PC-9 (cell line): ENCODE measurements around the gene PDE4B. TPM values are rescaled to one million over a fixed set of nuclear protein-coding genes. Genes with fewer than 3 reads are reported as not detected.

Experiments used
- BruUV-seq: library from RNA; stranded (reverse); fragments of 400-500 nt; replicated peaks from 2 replicates; lab custom pipeline; 2021; lab: Mats Ljungman, UMichigan
- CTCF ChIA-PET: fragments of 300-600 bp; sonication (Branson Sonifier 250); formaldehyde crosslinking; loops from one replicate; lab custom pipeline; 2022; ENCODE audit warnings: antibody characterized with exemption; lab: Charles Lee
- POLR2A ChIA-PET: fragments of 300-600 bp; sonication (Branson Sonifier 250); formaldehyde crosslinking; loops from one replicate; lab custom pipeline; 2022; ENCODE audit warnings: antibody characterized with exemption; ENCODE audit not compliant: unreplicated experiment; lab: Charles Lee
- DNase-seq, 2 experiments: peaks; one replicate each; pipeline versions ENCODE4 v3.0.0 to v3.0.0-alpha.2; 2015 to 2022; ENCODE audit warnings: mixed read lengths in 1 of 2
- H2AFZ ChIP-seq: fragments of 200-600 bp; sonication (generic); 2 replicates; pipeline ENCODE4 v1.8.1; 2017; ENCODE audit warnings: antibody characterized with exemption
- H3F3A ChIP-seq: fragments of 200-600 bp; sonication (generic); 2 replicates; pipeline ENCODE4 v1.8.1; 2017; ENCODE audit warnings: antibody characterized with exemption, mild to moderate bottlenecking, low read depth; ENCODE audit not compliant: insufficient read depth
- H3K27ac ChIP-seq: fragments of 200-600 bp; sonication (generic); 2 replicates; pipeline ENCODE4 v1.6.1; 2016; ENCODE audit warnings: mixed run types
- H3K27me3 ChIP-seq: fragments of 200-600 bp; sonication (generic); 2 replicates; pipeline ENCODE4 v1.6.1; 2016; ENCODE audit warnings: low read depth, mixed run types; ENCODE audit not compliant: insufficient read depth
- H3K36me3 ChIP-seq: fragments of 200-600 bp; sonication (generic); 2 replicates; pipeline ENCODE4 v1.6.1; 2016; ENCODE audit warnings: low read depth, mixed run types
- H3K4me1 ChIP-seq: fragments of 200-600 bp; sonication (generic); replicated peaks from 2 replicates; pipeline ENCODE4 v1.6.1; 2016; ENCODE audit warnings: mixed run types; ENCODE audit not compliant: insufficient read depth
- H3K4me2 ChIP-seq: fragments of 200-600 bp; sonication (generic); 2 replicates; pipeline ENCODE4 v1.6.1; 2017; ENCODE audit warnings: mixed run types
- H3K4me3 ChIP-seq: fragments of 200-600 bp; sonication (generic); 2 replicates; pipeline ENCODE4 v1.6.1; 2016; ENCODE audit warnings: mixed run types
- H3K79me2 ChIP-seq: fragments of 200-600 bp; sonication (generic); 2 replicates; pipeline ENCODE4 v1.6.1; 2017; ENCODE audit warnings: low read depth, mixed run types
- H3K9me2 ChIP-seq: fragments of 200-600 bp; sonication (generic); 2 replicates; pipeline ENCODE4 v1.8.1; 2017; ENCODE audit warnings: mild to moderate bottlenecking; ENCODE audit not compliant: insufficient read depth
- H3K9me3 ChIP-seq: fragments of 200-600 bp; sonication (generic); 2 replicates; pipeline ENCODE4 v1.8.1; 2016; ENCODE audit warnings: low read depth; ENCODE audit not compliant: insufficient read depth
- H4K20me1 ChIP-seq: fragments of 200-600 bp; sonication (generic); 2 replicates; pipeline ENCODE4 v1.8.1; 2017; ENCODE audit not compliant: insufficient read depth
- EZH2 ChIP-seq: fragments of 200-600 bp; sonication (generic); IDR thresholded peaks from 2 replicates; pipeline ENCODE4 v1.8.0; 2017; ENCODE audit warnings: antibody characterized with exemption, low read depth
- intact Hi-C: fragments of 100-400 bp; cut with micrococcal nuclease; formaldehyde crosslinking; loops from one replicate; pipeline ENCODE4 v1.10.0; 2022; ENCODE audit not compliant: unreplicated experiment
- total RNA-seq: library from RNA; stranded (reverse); gene quantifications from 2 replicates; pipeline ENCODE4 v1.2.3, GENCODE V29; 2021
- TF ChIP-seq, protein P1 (sequence below): fragments of 200-600 bp; sonication (generic); conservative IDR thresholded peaks from 2 replicates; pipeline ENCODE4 v1.6.1; 2017; ENCODE audit warnings: mixed run types, antibody characterized with exemption, mild to moderate bottlenecking, moderate library complexity

PDE4B gene
- total RNA-seq, 1 experiment from 2014 or later: 1.3 TPM

DNA sequence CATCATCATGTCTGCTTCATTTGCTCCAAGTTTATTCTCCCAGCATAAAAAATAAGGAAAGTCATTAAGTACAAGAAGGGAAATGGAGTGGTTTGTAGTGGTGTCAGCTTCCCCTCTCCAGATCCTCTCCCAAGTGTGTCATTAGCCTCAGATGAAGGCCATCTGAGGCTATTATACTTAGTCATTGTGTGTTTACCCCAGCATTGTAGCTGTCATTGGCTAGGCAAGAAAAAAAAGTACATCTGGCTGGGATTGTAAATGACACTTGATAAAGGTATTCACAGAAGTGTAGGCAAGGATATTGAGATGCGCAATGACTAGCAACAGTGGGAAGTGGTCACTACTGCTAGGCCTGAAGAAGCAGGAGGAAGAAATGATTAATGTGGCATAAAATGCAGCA is 424.3 kb downstream of the PDE4B start:
- no peak overlapping the region for H3K4me3 ChIP-seq
- no peaks in the 10 kb centered on the region for H3K9me2 ChIP-seq

DNA sequence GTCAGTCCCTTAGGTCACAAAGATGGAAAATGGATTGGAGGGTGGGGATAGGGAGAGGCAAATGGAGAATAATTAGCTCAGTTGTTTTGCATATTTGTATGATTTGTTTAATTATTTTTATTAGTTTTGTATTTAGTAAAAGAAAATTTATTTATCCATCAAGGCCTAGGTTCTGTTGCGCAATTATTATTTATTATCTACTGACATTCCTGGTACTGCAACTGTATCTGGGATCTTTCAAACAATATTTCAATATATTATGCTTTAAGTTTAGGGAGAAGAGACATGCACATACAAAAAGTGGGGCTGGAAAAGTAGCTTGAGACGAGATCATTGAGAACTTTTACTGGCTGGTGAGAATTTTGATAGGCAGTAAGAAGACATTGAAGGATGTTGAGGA is 424.9 kb downstream of the PDE4B start:
- TF ChIP-seq, protein P1, sequence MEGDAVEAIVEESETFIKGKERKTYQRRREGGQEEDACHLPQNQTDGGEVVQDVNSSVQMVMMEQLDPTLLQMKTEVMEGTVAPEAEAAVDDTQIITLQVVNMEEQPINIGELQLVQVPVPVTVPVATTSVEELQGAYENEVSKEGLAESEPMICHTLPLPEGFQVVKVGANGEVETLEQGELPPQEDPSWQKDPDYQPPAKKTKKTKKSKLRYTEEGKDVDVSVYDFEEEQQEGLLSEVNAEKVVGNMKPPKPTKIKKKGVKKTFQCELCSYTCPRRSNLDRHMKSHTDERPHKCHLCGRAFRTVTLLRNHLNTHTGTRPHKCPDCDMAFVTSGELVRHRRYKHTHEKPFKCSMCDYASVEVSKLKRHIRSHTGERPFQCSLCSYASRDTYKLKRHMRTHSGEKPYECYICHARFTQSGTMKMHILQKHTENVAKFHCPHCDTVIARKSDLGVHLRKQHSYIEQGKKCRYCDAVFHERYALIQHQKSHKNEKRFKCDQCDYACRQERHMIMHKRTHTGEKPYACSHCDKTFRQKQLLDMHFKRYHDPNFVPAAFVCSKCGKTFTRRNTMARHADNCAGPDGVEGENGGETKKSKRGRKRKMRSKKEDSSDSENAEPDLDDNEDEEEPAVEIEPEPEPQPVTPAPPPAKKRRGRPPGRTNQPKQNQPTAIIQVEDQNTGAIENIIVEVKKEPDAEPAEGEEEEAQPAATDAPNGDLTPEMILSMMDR: no peak
- TF ChIP-seq EZH2: no peak
- ChIA-PET POLR2A (no interaction called here), CTCF (no interaction called here)
- H2AFZ ChIP-seq: no peak overlapping the region
- no TSS peak for BruUV-seq
- no peak overlapping the region for H3K27ac ChIP-seq
- H3K4me2 ChIP-seq: no peak overlapping the region
- H3F3A ChIP-seq: no peaks in the 10 kb centered on the region
- no peak for DNase-seq
- no peaks in the 10 kb centered on the region for H4K20me1 ChIP-seq
- intact Hi-C loops: no loop called here
- no peaks in the 10 kb centered on the region for H3K27me3 ChIP-seq
- H3K4me1 ChIP-seq: no peaks in the 10 kb centered on the region
- H3K79me2 ChIP-seq: no peaks in the 10 kb centered on the region
- no peak overlapping the region for H3K4me3 ChIP-seq
- no peaks in the 10 kb centered on the region for H3K36me3 ChIP-seq
- H3K9me3 ChIP-seq: no peaks in the 10 kb centered on the region
- no peaks in the 10 kb centered on the region for H3K9me2 ChIP-seq

More for the DNA sequence above, 424.3 kb downstream of the PDE4B start:
- Histone ChIP-seq H3K79me2 (no peaks in the 10 kb centered on the region), H3K4me2 (no peak overlapping the region), H3K4me1 (no peaks in the 10 kb centered on the region), H3K27ac (no peak overlapping the region), H3K9me3 (no peaks in the 10 kb centered on the region), H4K20me1 (no peaks in the 10 kb centered on the region), H2AFZ (no peak overlapping the region), H3F3A (no peaks in the 10 kb centered on the region), H3K36me3 (no peaks in the 10 kb centered on the region), H3K27me3 (no peaks in the 10 kb centered on the region)
- ChIA-PET CTCF (no interaction called here), POLR2A (no interaction called here)
- BruUV-seq: no TSS peak
- no peak for DNase-seq
- TF ChIP-seq, protein P1: no peak
- no peak for TF ChIP-seq EZH2
- intact Hi-C loops: no loop called here

DNA sequence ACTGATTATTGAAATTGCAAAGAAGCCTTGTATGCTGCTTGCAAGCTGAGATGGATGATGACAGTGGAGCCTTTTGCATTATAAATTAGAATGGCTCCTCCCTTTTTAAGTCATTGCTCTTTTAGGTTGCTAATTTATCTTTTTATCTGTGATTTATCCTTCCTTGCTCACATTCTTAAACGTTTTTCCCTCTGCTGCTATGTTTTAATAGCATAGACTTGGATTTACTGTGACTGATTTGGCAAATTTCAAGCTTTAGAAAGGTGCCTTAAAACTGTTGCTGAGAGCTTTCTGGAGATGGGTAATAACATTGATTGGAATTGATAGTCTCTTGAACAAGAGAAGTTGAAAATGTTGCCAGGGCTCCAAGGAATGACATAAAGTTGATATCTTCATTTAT is 427.8 kb downstream of the PDE4B start:
- intact Hi-C loops: no loop called here
- no peaks in the 10 kb centered on the region for H3K4me1 ChIP-seq
- CTCF ChIA-PET: no interaction called here

More for the DNA sequence above, 427.8 kb downstream of the PDE4B start:
- no TSS peak for BruUV-seq
- POLR2A ChIA-PET: interaction anchor here (0.6 kb wide), 1 partner anchor 168 kb away, joined by 3 read pairs; no protein-coding TSS in a partner anchor
- H3K9me3 ChIP-seq: no peaks in the 10 kb centered on the region
- no peaks in the 10 kb centered on the region for H3K36me3 ChIP-seq
- DNase-seq: no peak
- H3K79me2 ChIP-seq: no peaks in the 10 kb centered on the region
- no peaks in the 10 kb centered on the region for H3K9me2 ChIP-seq
- H3K27me3 ChIP-seq: no peaks in the 10 kb centered on the region
- TF ChIP-seq, protein P1: no peak
- TF ChIP-seq EZH2: no peak
- no peak overlapping the region for H2AFZ ChIP-seq
- no peaks in the 10 kb centered on the region for H3F3A ChIP-seq
- no peaks in the 10 kb centered on the region for H4K20me1 ChIP-seq
- no peak overlapping the region for H3K4me2 ChIP-seq
- H3K4me3 ChIP-seq: no peak overlapping the region
- no peak overlapping the region for H3K27ac ChIP-seq
